AG09319 (cell line): ENCODE data around the gene RDH16.
"Not testable (repeated sequence)": the region's sequence is repeated elsewhere in the genome, so short reads cannot be mapped to it uniquely, and the experiment has no call there.

Experiments
- DNase-seq: peaks from one replicate; pipeline ENCODE4 v3.0.0-alpha.2; 2010; ENCODE audit warnings: low read depth; ENCODE audit errors: extremely low read depth
- TF ChIP-seq, protein P1 (sequence below): IDR thresholded peaks from 2 replicates; pipeline ENCODE4 v1.5.1; 2011; ENCODE audit warnings: low read depth, mild to moderate bottlenecking, inconsistent platforms, low read length, moderate library complexity

Gene RDH16

DNA sequence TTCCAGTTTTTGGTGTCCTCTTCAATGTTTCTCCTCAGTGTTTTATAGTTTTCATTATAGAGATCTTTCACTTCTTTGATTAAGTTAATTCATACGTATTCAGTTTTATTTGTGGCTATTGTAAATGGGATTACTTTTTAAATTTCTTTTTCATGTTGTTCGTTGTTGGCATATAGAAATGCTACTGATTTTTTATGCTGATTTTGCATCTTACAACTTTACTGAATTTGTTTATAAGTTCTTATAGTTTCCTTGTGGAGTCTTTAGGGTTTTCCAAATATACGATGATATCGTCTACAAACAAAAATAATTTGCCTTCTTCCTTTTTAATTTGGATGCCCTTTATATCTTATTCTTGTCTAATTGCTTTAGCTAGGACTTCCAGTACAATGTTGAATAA, 13.5 kb downstream of the RDH16 start:
- DNase-seq: no peak
- TF ChIP-seq, protein P1, sequence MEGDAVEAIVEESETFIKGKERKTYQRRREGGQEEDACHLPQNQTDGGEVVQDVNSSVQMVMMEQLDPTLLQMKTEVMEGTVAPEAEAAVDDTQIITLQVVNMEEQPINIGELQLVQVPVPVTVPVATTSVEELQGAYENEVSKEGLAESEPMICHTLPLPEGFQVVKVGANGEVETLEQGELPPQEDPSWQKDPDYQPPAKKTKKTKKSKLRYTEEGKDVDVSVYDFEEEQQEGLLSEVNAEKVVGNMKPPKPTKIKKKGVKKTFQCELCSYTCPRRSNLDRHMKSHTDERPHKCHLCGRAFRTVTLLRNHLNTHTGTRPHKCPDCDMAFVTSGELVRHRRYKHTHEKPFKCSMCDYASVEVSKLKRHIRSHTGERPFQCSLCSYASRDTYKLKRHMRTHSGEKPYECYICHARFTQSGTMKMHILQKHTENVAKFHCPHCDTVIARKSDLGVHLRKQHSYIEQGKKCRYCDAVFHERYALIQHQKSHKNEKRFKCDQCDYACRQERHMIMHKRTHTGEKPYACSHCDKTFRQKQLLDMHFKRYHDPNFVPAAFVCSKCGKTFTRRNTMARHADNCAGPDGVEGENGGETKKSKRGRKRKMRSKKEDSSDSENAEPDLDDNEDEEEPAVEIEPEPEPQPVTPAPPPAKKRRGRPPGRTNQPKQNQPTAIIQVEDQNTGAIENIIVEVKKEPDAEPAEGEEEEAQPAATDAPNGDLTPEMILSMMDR: no peak

DNA sequence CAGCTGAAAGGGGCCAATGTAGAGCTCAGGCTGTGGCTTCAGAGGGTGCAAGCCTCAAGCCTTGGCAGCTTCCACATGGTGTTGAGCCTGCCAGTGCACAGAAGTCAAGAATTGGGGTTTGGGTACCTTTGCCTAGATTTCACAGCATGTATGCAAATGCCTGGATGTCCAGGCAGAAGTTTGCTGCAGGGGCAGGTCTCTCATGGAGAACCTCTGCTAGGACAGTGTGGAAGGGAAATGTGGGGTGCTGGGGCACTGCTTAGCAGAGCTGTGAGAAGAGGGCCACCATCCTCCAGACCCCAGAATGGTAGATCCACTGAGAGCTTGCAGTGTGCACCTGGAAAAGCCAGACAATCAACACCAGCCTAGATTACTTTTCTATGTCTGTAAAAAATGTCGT, 14.0 kb downstream of the RDH16 start:
- DNase-seq: not testable (repeated sequence)

DNA sequence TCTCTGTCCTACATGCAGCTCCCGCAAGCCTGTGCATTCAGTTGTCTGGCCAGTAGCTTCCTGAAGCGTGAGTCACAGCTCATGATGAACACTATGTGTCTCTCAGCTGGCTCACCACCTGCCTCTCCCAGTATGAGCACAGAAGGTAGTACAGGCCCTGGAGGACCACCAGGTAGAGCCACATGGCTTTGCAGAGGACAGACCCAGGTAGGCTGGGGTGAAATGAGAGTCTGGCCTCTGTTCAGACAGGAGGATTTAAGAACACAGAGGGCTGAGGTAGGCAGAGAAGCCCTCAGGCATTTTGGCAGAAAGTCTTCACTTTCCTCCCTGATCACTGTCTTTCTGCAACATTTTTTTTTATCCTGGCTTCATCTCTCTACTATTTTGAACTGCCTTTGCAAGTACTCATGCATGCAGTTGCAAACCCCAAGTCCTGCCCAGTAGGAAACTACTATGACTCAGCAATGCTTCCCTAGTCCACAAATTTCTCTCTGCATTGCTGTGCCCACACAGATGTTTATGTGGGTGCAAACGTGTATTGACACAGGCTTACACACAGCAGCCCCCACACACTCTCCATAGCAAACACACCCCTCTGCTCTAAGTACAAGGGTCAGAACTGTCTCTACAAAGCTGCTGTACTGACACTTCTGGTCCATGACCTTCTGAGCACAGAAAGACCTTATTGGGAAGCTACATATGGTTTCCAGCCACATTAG, 15.9 kb downstream of the RDH16 start:
- TF ChIP-seq, protein P1: no peak
- DNase-seq: no peak

DNA sequence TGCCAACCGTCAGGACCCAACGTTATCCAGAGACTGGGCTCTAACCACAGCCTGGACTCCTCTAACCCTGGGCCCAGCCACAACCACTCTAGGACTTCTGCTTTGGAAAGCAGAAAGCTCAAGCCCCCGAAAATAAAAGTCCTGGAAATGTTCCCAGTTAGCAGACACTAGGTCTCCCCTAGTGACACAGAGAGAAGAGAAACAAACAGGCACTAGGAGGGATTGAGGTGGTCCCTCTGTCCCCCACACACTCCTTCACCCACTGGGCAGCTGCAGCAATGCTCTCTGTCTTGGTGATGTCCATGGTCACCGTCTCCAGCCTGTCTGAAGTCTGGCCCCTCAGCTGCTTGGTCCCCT, 16.5 kb downstream of the RDH16 start:
- DNase-seq: not testable (repeated sequence)

DNA sequence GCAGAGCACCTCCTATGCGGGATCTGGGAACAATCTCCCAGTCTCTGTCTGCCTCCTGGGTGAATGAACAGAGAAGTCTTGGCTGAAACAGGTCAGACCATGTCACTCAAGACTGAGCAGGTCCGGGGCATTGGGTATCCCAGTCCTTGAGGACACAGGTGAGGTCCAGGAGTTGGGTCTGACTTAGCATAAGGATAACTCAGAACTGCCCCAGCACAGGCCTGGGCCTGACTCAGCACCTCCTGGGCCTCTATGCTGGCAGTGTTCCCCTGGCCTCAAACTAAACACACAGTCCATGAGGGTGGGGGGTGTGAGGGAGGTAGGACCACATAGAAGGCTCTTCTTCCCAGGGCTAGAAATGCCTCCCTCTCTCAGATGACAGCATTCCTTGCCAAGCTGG, 21.7 kb downstream of the RDH16 start:
- TF ChIP-seq, protein P1: no peak
- no peak for DNase-seq

DNA sequence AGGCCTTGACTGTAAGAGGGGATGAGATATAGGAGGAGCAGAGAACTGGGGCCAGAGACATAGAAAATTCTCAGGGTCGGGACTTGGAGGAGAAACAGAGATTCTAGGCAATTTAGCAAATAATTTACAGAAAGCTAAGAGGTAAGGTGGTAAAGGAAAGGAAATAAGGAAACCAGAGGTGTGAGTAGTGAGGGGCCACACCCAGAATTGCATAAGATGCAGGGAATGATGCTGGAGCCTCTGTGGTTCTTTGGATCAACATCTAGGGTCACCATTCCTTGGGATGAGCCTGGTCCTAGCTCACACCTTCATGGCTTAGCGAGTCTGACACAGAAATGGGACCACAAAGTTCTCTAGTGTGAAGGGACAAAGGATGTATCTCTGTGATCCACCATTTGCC, 22.3 kb downstream of the RDH16 start:
- TF ChIP-seq, protein P1: no peak
- DNase-seq: no peak

DNA sequence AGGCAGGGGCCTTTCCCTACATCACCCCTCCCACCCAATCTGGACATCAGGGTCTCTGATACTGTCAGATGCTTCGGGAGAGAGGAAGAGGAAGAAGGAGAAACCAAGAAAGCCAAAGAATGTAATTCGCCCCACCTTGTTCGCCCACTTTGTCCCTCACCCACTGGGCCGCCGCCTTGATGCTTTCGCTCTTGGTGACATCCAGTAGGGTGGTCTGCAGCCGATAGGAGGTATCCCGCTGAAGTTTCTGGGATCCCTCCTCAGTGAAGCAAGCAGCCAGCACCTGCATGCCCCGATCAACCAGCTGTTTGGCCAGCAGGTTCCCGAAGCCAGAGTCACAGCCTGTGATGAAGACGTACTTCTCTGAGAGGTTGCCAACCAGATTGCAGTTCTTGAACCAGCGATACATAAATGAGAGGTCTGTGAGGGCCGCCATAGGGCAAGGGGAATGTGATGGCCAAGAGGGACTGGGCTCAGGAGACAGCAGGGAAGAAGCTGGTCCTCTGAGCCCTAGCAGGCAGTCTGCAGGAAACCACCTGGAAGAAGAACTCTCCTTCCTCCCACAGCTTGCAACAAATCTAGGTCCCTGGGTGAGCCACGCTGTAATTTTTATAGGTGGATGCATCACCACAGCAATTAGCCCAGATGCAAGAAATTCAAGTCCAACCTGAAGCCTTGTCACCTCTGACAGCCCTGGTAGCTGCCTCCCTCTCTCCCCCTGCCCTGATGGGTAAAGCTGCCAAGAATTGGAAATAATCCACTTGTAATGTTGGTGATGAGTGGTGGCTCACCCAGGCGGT, 23.4 kb downstream of the RDH16 start, which contains the start of gene SDR9C7:
SDR9C7 (minus strand) TSS at position 583 of the 800 bp plus-strand sequence; CDS start at position 436, 147 bp downstream.
- no peak for DNase-seq
- TF ChIP-seq, protein P1: no peak

DNA sequence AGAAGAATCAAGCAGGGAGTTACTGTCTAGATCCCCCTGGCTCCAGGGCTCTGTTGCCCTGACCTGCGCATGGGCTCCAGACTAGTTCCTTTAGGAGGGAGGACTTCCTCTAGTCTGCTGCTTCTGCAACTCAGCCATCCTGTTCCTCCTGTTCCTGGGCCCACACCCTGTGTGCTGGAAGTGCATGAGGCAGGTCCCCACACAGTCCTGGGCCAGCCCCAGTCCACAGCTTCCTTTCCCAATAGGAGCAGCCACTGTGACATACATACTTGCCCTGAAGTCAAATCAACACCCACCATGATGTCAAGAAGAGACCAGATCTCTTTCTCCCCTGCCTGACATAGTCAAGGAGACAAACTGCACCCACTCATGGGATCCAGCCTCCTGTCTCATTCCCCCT, 24.5 kb downstream of the RDH16 start:
- DNase-seq: no peak
- TF ChIP-seq, protein P1: no peak
